ENCODE measurements around the gene C1QTNF12.
"Not testable (repeated sequence)": the region's sequence is repeated elsewhere in the genome, so short reads cannot be mapped to it uniquely, and the experiment has no call there.

GRCh38 chr1:1248009-1248913, 1.7 kb upstream of the C1QTNF12 start:
- not testable (repeated sequence) for TF ChIP-seq CTCF (IDR thresholded peaks at IDR 0.05; ENCODE audit: extremely low read depth in 1 of 2, insufficient read depth in 1 of 2, low read depth in 1 of 2, low read length in 2 of 2); MYC (IDR thresholded peaks at IDR 0.05; ENCODE audit: low read depth, low read length); POLR2AphosphoS5 (IDR thresholded peaks at IDR 0.05; ENCODE audit: insufficient read depth, low read depth, low read length)
